ENCODE data around the gene DCST1.

The DCST1 gene

DNA sequence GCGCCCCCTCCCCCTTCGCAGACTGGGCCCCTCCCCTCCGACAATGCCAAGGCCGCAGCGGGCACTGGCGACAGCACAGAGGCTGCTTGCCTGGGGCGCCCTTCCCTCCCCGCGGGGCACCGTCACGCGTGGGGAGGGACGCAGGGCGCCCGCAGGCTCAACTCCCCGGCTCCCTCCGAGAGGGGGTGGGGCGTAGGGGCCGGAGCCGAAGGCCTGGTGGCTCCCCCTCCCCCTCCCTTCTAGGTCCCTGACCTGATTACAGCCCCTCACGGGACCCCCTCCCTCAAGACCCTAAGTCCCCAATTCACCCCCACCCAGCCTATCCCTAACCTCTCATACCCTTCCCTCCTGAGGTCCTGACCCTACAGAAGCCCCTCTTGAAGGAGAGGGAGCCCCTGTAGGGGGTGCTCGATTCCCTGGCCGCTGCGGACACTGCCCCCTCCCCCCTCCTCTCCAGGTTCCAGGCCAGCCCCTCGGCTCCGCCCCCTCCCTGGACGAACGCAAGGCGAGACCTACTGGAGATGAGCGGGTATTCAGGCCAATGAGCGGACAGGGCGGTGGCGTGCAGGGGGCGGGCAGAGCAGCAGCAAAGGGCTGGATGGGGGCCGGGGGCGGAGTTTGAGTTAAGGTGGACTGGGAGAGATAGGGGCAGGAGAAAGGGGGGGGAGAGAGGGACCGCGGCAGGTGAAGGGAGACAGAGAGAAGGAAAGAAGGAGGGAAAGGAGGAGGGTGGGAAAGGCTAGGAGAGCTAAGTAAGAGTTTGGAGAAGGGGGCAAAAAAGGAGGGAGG lies 31.8 kb upstream of the DCST1 start:
- DNase-seq: peak; percentile 99

DNA sequence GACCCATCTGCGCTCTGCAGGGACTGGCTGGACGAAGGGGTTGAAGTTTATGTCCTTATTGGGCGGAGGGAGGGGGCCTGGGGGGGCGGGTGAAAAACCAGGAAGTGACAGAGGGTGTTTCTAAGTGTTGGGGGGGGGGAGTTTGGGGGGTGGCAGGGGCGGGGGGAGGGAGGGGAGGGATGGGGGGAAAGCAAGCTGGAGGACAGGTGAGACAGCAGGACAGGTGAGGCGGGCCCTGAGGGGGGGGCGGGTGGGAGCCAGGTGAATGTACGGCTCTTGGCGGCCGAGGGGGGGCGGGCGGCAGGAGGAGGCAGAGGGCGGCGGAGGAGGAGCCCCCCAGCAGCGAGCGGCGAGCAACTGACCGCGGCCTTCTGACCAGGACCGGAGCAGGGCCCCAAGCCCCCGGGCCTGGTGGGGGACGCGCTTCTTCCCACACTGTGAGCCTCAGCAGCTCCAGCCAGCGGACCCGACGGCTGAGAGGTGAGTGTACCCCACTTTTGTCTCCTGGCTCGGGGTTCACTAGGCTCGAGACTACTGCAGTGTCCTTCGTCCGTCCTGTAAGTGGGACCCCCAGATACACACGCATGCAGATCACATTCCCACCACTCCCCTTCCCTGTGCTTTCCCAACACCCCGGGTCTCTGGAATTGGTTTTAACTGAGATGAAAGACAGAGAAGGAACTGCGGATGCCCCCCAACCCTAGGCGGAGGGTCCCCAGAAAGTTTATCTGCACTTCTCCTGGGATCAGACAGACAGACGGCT lies 31.0 kb upstream of the DCST1 start, which contains the start of gene ZBTB7B:
ZBTB7B (plus strand) TSS at position 339 of the 763 bp plus-strand sequence. CDS start 11,859 bp downstream, outside the sequence.
- no peak for DNase-seq

DNA sequence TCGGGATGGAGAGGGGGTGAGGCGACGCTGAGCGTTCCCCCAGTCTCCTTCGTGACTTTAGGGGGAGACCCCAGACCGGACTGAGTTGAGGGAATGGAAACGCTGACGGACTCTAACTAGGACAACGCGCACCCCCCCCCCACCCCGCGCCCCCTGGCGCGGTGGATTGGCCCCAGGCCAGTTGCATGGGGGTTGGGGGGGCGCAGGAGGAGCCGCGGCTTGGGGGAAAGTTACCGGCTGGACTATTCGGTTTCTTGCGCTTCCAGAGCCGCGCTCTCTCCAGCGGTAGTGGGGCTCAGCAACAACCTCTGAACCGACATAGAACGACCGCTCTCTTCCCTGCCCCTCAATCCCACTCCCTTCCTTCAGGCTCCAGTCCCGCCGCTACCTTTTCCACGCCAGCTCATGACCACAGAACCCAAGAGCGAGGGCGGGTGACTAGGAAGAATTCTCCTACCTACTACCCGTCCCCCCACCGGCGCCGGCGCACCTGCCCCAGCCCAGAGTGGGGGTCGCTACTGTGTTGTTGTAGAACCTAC lies 30.3 kb upstream of the DCST1 start:
- peak; percentile 47 for DNase-seq

DNA sequence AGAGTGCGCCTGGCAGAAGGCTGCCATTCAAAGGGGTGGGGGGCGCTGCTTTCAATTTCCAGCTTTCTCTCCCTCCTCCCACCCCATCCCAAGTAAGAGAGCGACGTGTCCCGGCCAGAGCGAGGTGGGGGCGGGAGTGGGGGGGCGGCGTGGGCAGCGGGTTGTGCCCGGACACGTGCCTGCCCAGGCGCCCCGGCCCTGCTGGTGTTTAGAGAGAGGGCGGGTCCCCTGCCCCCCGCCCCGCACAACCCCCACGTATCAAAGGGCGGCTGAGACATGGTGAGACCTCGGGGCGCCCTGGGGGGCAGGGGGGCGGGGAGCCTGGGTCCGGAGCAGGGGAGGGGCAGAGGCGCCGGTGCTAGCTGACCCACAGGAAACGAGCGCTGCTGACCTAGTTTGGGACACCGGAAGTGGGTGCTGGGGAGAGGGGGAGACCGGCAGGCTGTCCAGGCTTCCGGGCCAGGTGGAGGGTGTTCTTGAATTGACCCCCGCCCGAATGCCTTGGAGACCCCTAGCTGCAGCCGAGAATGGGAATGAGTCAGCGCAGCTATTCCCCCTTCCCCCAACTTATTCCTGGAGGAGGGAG lies 29.8 kb upstream of the DCST1 start:
- peak; percentile 26 for DNase-seq

DNA sequence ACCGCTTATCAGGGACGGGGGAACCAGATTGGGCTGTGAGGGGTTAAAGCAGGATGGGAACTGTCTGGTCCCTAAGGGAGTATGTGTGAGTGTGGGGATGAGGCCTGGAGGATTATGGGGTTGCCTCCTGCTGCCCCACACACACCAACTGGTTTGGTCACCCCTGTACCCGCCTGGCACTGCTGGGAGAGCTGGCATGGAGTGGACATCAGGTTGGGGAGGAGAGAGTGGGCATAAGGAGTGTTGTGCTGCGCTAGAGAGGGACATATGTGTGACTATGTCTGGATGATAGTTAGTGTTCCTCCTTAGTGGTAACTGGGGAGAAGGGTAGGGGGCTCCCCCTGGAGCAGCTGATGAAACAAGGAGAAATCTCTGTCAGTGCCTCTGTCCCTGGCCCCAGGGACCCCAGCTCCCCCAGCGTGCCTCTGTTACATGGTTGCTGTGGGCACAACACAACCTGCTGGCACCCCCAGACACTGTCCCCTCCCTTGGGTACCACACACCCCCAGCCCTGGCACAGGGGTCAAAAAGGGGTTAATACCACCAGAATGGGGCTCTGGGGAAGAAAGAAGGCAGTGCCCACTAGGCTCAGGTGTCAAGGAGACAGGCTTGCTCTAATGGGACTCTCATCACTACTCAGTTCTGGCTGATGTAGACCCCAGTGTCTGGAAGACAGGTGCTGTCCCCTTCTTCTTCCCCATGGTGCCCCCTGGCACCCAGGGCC lies 29.1 kb upstream of the DCST1 start:
- no peak for DNase-seq

DNA sequence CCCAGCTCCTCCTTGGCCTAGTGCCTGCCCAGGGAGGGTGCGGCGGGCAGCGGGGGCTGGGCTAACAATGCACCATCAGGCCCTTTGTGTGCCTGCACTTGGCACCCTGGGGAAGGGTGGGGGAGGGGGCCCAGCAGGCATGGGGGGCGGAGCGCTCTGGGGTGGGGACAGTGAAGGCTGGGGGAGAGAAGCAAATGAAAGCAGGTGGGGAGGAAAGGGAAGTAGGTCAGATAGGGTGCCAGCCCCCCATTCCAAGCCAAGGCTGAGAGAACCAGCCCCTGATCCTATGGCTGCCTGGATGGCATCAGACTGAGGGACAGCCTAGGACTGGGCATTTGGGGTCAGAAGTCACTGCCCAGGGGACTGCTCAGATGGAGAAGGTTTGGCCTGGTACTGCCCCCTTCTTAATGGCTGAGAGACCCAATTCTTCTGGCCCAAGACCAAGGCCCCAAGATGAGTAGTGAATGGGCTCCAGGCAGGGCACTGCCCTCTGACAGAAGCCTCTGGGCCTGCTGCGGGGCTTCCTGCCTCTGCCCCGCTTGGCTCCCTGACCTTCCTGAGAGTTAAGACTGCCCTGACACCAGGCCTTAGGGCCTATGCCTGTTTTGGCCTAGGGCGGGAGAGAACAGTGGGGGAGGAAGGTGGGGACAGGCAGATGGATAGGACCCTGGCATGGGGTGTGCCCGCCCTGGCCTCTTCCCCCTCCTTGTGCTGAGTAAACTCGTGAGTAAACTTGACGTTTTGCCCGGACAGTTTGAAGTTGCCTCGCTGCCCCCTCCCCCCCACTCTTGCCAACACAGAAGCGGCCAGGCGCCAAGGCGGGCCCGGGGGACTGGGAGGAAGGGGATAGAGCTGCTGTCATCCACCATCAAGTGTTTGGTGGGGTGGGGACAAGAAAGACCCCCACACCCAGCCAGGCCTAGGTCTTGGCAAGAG lies 28.3 kb upstream of the DCST1 start:
- DNase-seq: peak; percentile 62

DNA sequence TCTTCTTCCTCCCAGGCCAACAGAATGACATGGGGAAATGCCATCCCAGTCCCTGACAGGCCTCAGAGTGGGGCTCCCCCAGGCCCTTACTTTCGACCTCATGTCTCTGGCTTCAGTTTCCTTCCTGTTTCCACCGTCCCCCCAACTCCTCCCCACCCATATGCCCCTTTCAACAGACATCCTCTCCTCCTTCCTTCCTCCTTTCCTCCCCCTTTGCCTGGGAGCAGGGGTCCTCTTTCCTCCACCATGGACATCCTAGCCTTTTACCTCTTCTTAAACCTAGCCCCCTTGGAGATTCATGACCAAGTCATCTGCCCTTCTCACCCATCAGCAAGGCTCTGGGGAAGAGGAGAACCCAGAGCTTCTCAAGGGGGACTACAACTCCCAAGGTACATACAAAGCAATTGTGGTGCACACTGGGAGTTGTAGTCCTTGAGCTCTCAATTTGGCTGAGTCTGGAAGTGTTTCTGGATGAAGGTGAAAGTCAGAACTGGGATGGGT lies 27.0 kb upstream of the DCST1 start:
- DNase-seq: peak; percentile 57

DNA sequence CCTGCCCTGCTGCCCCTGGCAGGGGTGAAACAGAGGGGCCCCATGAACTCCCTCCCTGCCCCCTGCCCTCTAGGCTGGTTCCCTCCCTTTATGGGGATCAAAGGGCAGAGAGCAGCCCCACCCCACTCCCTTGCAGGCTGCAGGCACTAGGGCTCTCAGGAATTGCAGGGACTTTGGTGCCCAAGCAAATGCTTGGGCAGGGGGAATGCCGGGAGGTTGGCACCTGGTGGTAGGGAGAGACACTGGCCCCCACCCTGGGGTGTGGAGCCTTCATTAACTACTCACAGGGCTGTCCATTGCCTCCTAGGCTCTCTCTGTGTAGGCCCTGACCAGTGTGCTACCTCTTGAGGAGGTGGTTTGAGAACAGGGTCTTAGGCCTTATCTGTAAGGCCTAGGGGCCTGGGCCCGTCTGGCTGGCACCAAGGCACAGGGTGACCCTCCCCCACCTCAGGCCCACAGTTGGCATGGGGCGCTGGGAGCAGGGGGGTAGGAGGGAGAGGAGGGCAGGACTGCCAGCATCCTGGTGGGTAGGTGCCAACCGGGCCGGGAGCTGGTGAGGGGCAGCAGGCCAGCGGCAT lies 26.3 kb upstream of the DCST1 start:
- no peak for DNase-seq

DNA sequence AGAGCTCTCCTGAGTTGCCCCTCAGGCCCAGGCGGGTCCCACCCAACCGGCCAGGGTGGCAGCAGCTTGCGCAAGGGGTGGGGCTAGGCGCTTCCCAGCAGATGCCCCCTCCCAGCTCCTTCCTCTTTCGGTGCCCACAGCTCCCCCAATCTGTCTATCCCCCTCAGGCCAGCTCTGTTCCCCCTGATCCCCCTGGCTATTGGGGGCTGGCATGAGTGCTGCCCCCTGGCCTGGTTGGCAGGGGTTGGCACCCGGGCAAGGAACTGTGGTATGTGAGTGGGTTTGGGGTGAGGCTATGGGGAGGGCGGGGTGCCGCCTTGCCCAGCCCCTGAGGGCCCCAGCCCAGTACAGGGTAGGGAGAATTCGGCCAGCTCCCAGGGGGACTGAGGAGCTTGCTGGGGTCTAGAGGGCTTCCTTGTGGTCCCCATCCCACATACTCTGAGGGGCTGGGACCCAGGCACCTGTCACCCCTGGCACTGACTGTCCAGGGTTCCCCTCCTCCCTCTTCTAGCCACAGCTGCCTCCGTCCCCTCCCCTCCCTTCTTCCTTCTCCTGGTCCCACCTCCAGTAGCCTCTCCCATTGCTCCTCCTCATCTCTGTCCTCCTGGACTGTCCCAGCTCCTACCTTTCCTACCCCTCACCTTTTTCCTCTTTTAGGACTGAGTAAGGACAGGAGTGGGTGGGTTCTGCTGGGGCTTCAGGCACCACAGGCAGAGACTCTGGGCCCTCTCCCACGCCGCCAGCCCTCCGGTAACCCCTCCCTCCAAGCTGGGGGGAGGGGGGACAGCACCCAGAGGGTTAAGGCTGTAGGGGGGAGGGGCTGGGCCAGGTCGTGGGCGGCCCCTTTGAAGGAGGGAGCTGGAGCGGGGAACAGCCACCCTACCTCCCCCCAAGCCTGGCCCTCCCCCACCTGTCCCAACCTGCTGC lies 25.3 kb upstream of the DCST1 start:
- DNase-seq: peak; percentile 75

DNA sequence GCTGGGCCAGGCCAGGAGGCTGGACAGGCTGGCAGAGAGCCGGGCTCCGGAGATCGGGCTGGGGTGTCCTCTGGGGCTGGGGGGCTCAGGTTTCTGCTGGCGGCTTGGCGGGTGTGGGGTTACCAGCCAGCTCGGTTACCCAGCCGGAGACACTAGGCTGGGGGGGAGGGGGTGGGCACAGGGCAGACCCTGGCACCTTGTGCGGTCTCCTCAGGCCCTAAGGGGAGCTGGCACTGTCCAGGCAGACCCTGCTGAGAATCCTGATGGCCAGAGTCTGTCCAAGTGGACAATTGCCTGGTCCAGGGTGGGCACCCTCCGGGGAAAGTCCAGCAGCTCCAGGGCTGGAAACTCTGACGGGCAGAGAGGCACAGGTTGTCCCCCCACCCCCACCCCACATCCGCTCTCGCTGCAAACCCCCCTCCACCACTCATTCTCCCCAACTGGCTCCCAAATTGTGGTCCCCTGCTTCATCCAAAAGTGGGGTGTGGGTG lies 24.4 kb upstream of the DCST1 start:
- peak; percentile 54 for DNase-seq

DNA sequence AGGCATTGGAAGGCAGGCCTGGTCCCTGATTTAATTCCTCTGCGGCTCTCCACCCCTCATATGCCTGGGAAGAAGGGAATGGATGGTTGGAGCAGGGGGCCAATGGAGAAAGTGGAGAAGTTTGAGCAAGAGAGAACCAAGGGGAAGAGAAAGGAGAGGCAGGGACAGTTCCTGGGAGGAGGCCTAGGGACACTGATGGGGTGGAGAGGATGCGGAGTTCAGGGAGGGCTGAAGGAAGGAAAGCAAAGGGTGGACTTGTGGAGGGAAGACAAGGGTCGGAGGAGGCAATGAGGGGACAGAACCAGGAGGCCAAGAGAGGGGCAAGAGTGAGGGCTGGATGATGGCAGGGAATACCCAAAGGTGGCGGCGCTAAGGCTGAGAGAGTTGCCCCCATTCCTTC lies 23.9 kb upstream of the DCST1 start:
- DNase-seq: no peak

DNA sequence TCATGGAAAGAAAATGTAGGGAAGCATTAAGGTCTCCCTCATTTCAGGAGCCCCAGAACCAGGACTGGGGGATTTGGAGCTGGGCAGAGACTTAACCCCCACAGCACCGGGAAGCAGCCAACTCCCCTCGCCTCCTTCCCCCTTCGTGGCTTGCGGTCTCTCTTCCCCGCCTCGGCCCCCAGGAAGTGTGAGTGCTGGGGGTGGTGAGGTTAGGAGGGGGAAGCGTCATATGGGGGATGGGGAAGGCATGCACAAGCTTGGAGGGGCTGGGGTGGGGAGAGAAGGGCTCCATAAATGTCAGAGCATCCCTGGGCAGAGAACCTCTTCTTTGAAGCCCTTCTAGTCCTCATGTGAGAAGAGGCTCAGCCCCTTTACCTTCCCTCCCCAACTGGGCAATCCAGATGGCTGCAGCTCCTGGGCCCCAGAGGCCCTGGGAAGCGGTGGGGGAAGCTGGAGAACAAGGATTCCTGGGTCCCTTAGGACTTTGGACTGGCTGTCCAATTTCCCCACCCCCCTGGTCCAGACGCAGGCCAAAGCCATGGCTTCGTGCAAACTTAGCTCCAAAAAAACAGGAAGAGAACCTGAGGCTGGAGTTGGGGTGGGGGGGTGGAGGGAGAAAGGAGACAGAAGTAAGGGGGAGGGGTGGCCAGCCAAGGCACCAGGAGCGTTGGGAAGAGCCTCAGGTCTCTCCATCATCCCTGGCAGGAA lies 23.3 kb upstream of the DCST1 start:
- DNase-seq: peak; percentile 68

DNA sequence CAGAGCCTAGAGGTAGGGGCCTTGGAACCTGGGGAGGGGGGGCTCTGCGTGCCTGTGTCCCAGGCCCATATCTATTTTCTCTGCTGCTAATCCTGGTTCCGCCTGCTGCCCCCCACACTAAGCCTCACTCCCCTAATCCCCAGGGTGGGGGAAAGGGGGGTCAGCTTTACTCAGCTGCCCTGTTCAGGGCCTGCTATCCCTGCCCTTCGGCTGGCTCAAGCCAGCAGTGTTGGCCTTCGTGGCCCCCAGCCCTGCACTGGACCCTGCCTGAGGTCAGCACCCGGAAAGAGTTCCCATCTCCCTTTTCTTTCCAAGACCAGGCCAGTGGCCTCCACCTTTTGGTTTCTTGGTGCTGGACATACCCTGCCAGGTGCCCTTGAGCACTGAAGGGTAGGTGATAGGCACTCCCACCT lies 22.6 kb upstream of the DCST1 start:
- no peak for DNase-seq

DNA sequence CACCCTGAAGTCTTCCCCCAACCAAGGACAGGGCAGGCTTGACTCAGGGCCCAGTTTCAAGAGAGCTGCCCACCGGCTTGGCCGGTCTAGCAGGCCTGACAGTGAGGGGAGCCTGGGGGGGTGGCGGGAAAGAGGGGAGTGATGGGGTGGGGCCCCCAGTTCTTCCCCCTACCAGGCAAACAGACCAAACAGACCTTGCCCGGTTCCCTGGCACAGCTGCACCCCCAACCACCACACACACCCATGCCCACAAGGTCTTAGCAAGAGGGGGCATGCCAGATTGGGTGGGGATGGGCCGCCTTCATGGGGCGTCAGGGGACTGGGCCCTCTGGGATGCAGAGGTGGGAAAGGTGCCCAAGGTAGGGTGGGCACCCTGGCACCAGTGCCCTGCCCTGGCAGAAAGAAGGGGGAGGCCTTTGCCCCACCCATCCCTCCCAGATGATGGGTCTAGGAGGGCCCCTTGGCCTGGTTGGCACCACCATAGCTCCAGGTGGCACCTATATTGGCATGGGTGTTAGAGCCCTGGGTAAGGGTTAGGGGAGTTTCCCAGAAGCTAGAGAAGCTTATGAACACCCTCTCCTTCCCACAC lies 22.1 kb upstream of the DCST1 start:
- no peak for DNase-seq

DNA sequence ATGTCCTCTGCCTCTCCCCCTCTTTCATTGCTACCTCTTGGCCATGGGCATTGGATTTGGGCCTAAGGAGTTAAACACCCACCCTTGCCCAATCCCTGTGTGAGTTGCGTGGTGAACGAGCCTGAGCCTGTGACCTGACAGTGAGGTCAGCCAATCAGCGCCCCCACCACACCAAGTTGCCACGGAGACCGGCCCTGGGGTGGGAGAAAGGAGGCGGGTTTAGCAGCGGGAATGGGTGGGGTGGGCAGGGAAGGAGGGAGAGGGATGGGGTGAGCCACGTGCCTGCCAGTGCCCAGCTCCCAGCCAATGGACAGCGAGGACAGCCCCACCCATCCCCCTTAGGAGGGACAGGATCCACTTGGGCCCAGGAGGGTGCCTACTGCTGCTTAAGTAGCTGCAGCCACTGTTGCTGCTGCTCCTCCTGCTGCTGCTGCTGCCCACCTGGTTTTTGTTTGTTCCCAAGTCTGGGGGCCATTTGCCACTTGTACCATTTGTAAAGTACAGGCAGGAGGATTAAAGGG lies 21.5 kb upstream of the DCST1 start:
- peak; percentile 57 for DNase-seq

DNA sequence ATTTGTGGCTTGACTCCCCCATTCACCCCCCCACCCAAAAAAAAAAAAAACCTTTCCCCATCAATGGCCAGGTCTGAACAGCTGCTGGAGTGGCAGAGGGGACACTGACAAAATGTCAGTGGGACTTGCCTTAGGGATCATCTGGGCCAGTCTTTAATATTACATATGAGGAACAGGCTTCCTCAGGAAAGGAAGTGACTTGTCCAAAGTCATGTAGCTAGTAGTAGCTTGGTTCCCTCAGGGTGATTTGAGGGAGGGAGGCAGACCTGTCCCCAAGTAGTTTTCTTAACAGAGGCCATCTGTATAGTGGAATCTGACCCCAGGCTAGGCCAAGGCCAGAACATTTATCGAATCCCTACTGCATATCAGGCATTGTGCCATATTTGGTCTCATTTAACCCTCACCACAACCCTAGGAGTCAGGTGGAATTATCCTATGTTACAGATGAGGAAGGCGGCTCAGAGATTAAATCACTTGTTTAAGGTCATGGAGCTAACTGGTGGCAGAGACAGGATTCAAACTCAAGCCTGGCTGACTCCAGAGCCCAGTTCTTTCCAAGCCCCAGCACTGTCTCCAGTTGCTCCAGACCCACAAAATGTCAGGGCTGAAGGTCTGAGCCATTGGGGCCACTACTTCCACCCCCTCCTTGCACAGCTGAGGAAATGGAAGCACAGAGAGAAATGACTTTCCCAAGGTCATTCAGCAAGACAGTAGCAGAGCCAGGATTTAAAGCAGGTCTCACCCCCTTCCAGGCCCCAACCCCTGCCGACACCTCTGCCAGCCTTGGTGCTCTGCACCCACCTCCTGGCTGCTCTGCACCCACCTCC lies 20.6 kb upstream of the DCST1 start:
- no peak for DNase-seq

DNA sequence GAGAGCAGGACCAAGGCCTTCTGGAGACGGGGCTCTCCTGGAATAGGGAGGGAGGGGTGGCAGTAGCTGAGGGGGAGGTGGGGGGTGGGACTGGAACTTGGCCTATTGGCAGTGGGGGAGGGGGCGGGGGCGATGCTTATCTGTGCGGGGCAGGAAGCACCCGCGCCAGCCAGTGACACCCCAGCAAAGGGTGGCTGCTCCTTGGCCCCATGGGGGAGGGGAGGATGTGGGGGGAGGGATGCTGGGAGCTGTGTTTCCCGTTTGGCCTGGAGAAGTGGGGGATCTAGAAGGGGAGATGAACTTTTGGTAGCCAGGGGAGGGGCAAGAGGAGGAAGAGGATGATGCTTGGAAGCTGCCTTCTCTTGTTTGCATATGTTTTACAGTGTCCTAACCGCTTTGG lies 20.0 kb upstream of the DCST1 start:
- peak; percentile 87 for DNase-seq
